ENCODE measurements around the gene KRTAP9-8.
"Not testable (repeated sequence)": the region's sequence is repeated elsewhere in the genome, so short reads cannot be mapped to it uniquely, and the experiment has no call there.

Gene KRTAP9-8

GRCh38 chr17:41230094-41230493 is 7.7 kb upstream of the KRTAP9-8 start:
- TF ChIP-seq POLR2AphosphoS5 (IDR thresholded peaks at IDR 0.05; ENCODE audit: low read depth, low read length), result no peak
- no peak for TF ChIP-seq POLR2A (IDR thresholded peaks at IDR 0.05; ENCODE audit: low read depth, low read length)
- no peak for TF ChIP-seq SPI1 (IDR thresholded peaks at IDR 0.05; ENCODE audit: low read depth, low read length)
- TF ChIP-seq PAX5 (IDR thresholded peaks at IDR 0.05; ENCODE audit: insufficient read depth, low read length, severe bottlenecking), result no peak
- TF ChIP-seq TAF1 (IDR thresholded peaks at IDR 0.05; ENCODE audit: low read depth, low read length), result no peak
- TF ChIP-seq POU2F2 (IDR thresholded peaks at IDR 0.05; ENCODE audit: low read depth, low read length), result no peak
- DNase-seq (ENCODE audit: insufficient read length, low spot score) (no peak), FAIRE-seq (no peak)

- DNase-seq (ENCODE audit: insufficient read length, low spot score), result no peak
- FAIRE-seq, result no peak
- no peak for TF ChIP-seq PAX5 (IDR thresholded peaks at IDR 0.05; ENCODE audit: insufficient read depth, low read length, severe bottlenecking)
- no peak for TF ChIP-seq TAF1 (IDR thresholded peaks at IDR 0.05; ENCODE audit: low read depth, low read length)
- no peak for TF ChIP-seq POLR2A (IDR thresholded peaks at IDR 0.05; ENCODE audit: low read depth, low read length)
- TF ChIP-seq SPI1 (IDR thresholded peaks at IDR 0.05; ENCODE audit: low read depth, low read length), result no peak
- no peak for TF ChIP-seq POU2F2 (IDR thresholded peaks at IDR 0.05; ENCODE audit: low read depth, low read length)
- TF ChIP-seq POLR2AphosphoS5 (IDR thresholded peaks at IDR 0.05; ENCODE audit: low read depth, low read length), result no peak
Measured at GRCh38 chr17:41231731-41232130, 6.1 kb upstream of the KRTAP9-8 start.

- not testable (repeated sequence) for FAIRE-seq; DNase-seq (ENCODE audit: insufficient read length, low spot score)
Measured at GRCh38 chr17:41232399-41233105, 5.2 kb upstream of the KRTAP9-8 start, which contains the start of gene KRTAP9-3. Gene KRTAP9-3 (plus strand): TSS chr17:41232449. CDS start chr17:41232502, 53 bp downstream.

- DNase-seq (ENCODE audit: insufficient read length, low spot score), result not testable (repeated sequence)
Measured at GRCh38 chr17:41237116-41237515, 683 bp upstream of the KRTAP9-8 start.

GRCh38 chr17:41246995-41247787 is 9.4 kb downstream of the KRTAP9-8 start:
- not testable (repeated sequence) for FAIRE-seq; DNase-seq (ENCODE audit: insufficient read length, low spot score)

More at GRCh38 chr17:41237116-41237515, 683 bp upstream of the KRTAP9-8 start:
- FAIRE-seq, result not testable (repeated sequence)

- DNase-seq (ENCODE audit: insufficient read length, low spot score); FAIRE-seq: not testable (repeated sequence)
Measured at GRCh38 chr17:41249637-41250240, 11.9 kb downstream of the KRTAP9-8 start, which contains the start of gene KRTAP9-4. Gene KRTAP9-4 (plus strand): TSS chr17:41249687. CDS start chr17:41249721, 34 bp downstream.

DNA sequence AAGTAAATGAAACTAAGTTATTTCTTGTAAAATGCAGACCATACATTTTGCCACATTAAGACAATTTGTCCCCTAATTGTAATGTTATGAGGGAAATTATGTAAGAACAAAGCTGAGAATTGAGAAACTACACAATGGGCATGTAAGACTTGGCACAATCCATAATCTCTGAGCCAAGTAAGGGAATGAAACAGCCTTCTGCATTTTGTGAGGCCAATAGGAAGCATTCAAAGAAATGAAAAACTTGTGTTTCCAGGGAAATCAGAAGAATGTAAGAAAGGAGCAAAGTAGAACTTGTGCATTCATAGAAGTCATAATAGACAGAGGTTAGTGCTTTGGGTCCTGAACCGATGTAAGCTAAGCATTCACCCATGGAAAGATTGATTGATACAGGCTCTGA is 13.5 kb downstream of the KRTAP9-8 start:
- no peak for FAIRE-seq
- no peak for DNase-seq (ENCODE audit: insufficient read length, low spot score)
- TF ChIP-seq POLR2AphosphoS5 (IDR thresholded peaks at IDR 0.05; ENCODE audit: low read depth, low read length) (no peak), SPI1 (IDR thresholded peaks at IDR 0.05; ENCODE audit: low read depth, low read length) (no peak), POU2F2 (IDR thresholded peaks at IDR 0.05; ENCODE audit: low read depth, low read length) (no peak), TAF1 (IDR thresholded peaks at IDR 0.05; ENCODE audit: low read depth, low read length) (no peak), PAX5 (IDR thresholded peaks at IDR 0.05; ENCODE audit: insufficient read depth, low read length, severe bottlenecking) (no peak), POLR2A (IDR thresholded peaks at IDR 0.05; ENCODE audit: low read depth, low read length) (no peak)

GRCh38 chr17:41254861-41255260 is 17.1 kb downstream of the KRTAP9-8 start:
- FAIRE-seq (no peak), DNase-seq (ENCODE audit: insufficient read length, low spot score) (no peak)
- no peak for TF ChIP-seq POLR2AphosphoS5 (IDR thresholded peaks at IDR 0.05; ENCODE audit: low read depth, low read length)
- TF ChIP-seq SPI1 (IDR thresholded peaks at IDR 0.05; ENCODE audit: low read depth, low read length), result no peak
- TF ChIP-seq PAX5 (IDR thresholded peaks at IDR 0.05; ENCODE audit: insufficient read depth, low read length, severe bottlenecking), result no peak
- TF ChIP-seq TAF1 (IDR thresholded peaks at IDR 0.05; ENCODE audit: low read depth, low read length), result no peak
- TF ChIP-seq POU2F2 (IDR thresholded peaks at IDR 0.05; ENCODE audit: low read depth, low read length), result no peak
- no peak for TF ChIP-seq POLR2A (IDR thresholded peaks at IDR 0.05; ENCODE audit: low read depth, low read length)

DNA sequence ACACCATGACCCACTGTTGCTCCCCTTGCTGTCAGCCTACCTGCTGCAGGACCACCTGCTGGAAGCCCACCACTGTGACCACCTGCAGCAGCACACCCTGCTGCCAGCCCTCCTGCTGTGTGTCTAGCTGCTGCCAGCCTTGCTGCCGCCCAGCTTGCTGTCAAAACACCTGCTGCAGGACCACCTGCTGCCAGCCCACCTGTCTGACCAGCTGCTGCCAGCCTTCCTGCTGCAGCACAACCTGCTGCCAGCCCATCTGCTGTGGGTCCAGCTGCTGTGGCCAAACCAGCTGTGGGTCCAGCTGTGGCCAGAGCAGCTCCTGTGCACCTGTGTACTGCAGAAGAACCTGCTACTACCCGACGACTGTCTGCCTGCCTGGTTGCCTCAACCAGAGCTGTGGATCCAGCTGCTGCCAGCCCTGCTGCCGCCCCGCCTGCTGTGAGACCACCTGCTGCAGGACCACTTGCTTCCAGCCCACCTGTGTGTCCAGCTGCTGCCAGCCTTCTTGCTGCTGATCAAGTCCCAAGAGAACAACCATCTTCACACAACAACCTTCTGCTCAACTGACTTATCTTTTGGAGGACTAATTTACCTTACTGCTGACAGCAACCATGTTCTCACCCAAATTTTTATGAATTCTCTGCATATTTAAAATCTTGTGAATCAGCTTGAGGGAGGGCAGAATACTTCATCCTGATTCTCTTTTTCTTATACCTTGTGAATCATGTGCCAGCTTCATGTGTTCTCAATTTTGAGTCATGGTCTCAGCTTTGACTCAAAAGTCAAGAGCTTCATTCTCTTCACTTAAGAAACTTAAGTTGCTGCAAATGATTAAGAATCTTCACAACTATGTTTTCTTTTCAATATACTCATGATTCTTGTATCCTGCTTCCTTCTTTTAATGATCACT is 17.8 kb downstream of the KRTAP9-8 start, which contains the start of gene KRTAP9-9:
KRTAP9-9 (plus strand) TSS at position 4 of the 910 bp plus-strand sequence.
- DNase-seq (ENCODE audit: insufficient read length, low spot score); FAIRE-seq: not testable (repeated sequence)

DNA sequence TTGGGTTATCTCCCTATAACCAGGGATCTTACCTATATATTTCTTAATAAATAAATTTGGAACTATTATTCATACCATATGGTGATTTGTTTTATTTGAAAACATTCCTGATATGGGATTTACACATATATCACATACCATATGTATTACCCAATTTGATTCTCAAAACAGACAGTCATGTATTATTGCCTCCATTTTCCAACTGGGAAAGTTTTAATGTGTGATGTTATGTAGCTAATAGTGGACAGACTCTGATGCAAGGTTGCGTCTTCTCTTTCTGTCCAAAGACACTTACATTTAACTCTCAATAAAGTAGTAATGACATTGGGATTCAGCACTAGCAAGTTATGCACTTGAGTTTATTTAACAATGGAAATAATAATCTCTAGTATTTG is 18.5 kb downstream of the KRTAP9-8 start:
- DNase-seq (ENCODE audit: insufficient read length, low spot score), result no peak
- TF ChIP-seq POLR2A (IDR thresholded peaks at IDR 0.05; ENCODE audit: low read depth, low read length) (no peak), POU2F2 (IDR thresholded peaks at IDR 0.05; ENCODE audit: low read depth, low read length) (no peak), POLR2AphosphoS5 (IDR thresholded peaks at IDR 0.05; ENCODE audit: low read depth, low read length) (no peak), PAX5 (IDR thresholded peaks at IDR 0.05; ENCODE audit: insufficient read depth, low read length, severe bottlenecking) (no peak), SPI1 (IDR thresholded peaks at IDR 0.05; ENCODE audit: low read depth, low read length) (no peak), TAF1 (IDR thresholded peaks at IDR 0.05; ENCODE audit: low read depth, low read length) (no peak)
- FAIRE-seq, result no peak
